Chondrocyte (in vitro differentiated cells): ENCODE results near the gene PLCB4. TPM values are rescaled to one million over a fixed set of nuclear protein-coding genes. Genes with fewer than 3 reads are reported as not detected.

ENCODE experiments used
- DNase-seq: peaks from one replicate; pipeline ENCODE4 v3.0.0; 2021; ENCODE audit warnings: mixed read lengths, low spot score
- H3K27ac Mint-ChIP-seq: one replicate; pipeline ENCODE4 v1.8.0; 2021; ENCODE audit warnings: mild to moderate bottlenecking, moderate library complexity, mixed read lengths; ENCODE audit not compliant: unreplicated experiment
- H3K27me3 Mint-ChIP-seq: 2 replicates; pipeline ENCODE4 v1.8.0; 2021; ENCODE audit warnings: low read depth, mixed read lengths
- H3K36me3 Mint-ChIP-seq: 2 replicates; pipeline ENCODE4 v1.8.0; 2021; ENCODE audit warnings: low read depth, mixed read lengths
- H3K4me1 Mint-ChIP-seq: 2 replicates; pipeline ENCODE4 v1.8.0; 2021; ENCODE audit warnings: low read depth, mild to moderate bottlenecking, mixed read lengths
- H3K4me3 Mint-ChIP-seq: one replicate; pipeline ENCODE4 v1.8.0; 2021; ENCODE audit warnings: mild to moderate bottlenecking, moderate library complexity, mixed read lengths; ENCODE audit not compliant: unreplicated experiment
- H3K9me3 Mint-ChIP-seq: 2 replicates; pipeline ENCODE4 v1.8.0; 2021; ENCODE audit warnings: low read depth, mixed read lengths
- CTCF ChIP-seq: fragments of 200-600 bp; sonication (generic); IDR thresholded peaks from 2 replicates; pipeline ENCODE4 v1.5.0; 2021; ENCODE audit warnings: antibody characterized with exemption, mild to moderate bottlenecking, moderate library complexity
- total RNA-seq: library from RNA; stranded (reverse); gene quantifications from 3 replicates; pipeline ENCODE4 v1.2.1, GENCODE V29; 2021

The PLCB4 gene
- total RNA-seq, 1 donor from 2014 or later: 13.3 TPM

- Mint-ChIP-seq H3K27me3 (no peaks in the 10 kb centered on the region), H3K4me1 (peaks cover 22% of the 10 kb centered on the region), H3K27ac (no peak overlapping the region), H3K36me3 (no peaks in the 10 kb centered on the region), H3K4me3 (no peak overlapping the region), H3K9me3 (no peaks in the 10 kb centered on the region)
- no peak for TF ChIP-seq CTCF
- DNase-seq: no peak
These were observed 137.6 kb downstream of the PLCB4 start for GRCh38 chr20:9206486-9206885.

GRCh38 chr20:9207253-9207652, 138.4 kb downstream of the PLCB4 start:
- no peak for TF ChIP-seq CTCF
- DNase-seq: no peak
- Mint-ChIP-seq H3K27me3 (no peaks in the 10 kb centered on the region), H3K27ac (no peak overlapping the region), H3K4me1 (peaks cover 23% of the 10 kb centered on the region), H3K9me3 (no peaks in the 10 kb centered on the region), H3K36me3 (no peaks in the 10 kb centered on the region), H3K4me3 (no peak overlapping the region)

GRCh38 chr20:9210356-9210755, 141.5 kb downstream of the PLCB4 start:
- Mint-ChIP-seq H3K36me3 (no peaks in the 10 kb centered on the region), H3K4me1 (peaks cover 13% of the 10 kb centered on the region), H3K9me3 (no peaks in the 10 kb centered on the region), H3K27me3 (no peaks in the 10 kb centered on the region), H3K27ac (no peak overlapping the region), H3K4me3 (no peak overlapping the region)
- TF ChIP-seq CTCF: no peak
- no peak for DNase-seq

- Mint-ChIP-seq H3K36me3 (no peaks in the 10 kb centered on the region), H3K27me3 (no peaks in the 10 kb centered on the region), H3K27ac (no peak overlapping the region), H3K4me3 (no peak overlapping the region), H3K9me3 (no peaks in the 10 kb centered on the region), H3K4me1 (peaks cover 7% of the 10 kb centered on the region)
- no peak for DNase-seq
- TF ChIP-seq CTCF: no peak
These were observed 142.3 kb downstream of the PLCB4 start for GRCh38 chr20:9211016-9211760.

GRCh38 chr20:9212735-9213134, 143.8 kb downstream of the PLCB4 start:
- Mint-ChIP-seq H3K4me3 (no peak overlapping the region), H3K9me3 (no peaks in the 10 kb centered on the region)

More at GRCh38 chr20:9212735-9213134, 143.8 kb downstream of the PLCB4 start:
- TF ChIP-seq CTCF: no peak
- DNase-seq: no peak
- no peak overlapping the region for H3K27ac Mint-ChIP-seq
- H3K27me3 Mint-ChIP-seq: no peaks in the 10 kb centered on the region
- H3K36me3 Mint-ChIP-seq: no peaks in the 10 kb centered on the region
- H3K4me1 Mint-ChIP-seq: peaks cover 10% of the 10 kb centered on the region
